Measurements from ENCODE around the gene CASP2.

- no peak for TF ChIP-seq CTCF (IDR thresholded peaks at IDR 0.05)
- no peak for TF ChIP-seq POLR2A (IDR thresholded peaks at IDR 0.05)
Measured at GRCh38 chr7:143287339-143287934, 714 bp upstream of the CASP2 start.
